Measurements from ENCODE around the gene FRMD5. TPM values are rescaled to one million over a fixed set of nuclear protein-coding genes. Genes with fewer than 3 reads are reported as not detected.
"Not testable (repeated sequence)": the region's sequence is repeated elsewhere in the genome, so short reads cannot be mapped to it uniquely, and the experiment has no call there.

FRMD5 gene
- total RNA-seq, 1 donor from 2014 or later = 5.8 TPM

- not testable (repeated sequence) for DNase-seq (ENCODE audit: low spot score)
Observed at GRCh38 chr15:44032820-44033219, 162.3 kb downstream of the FRMD5 start.

GRCh38 chr15:44029940-44030568 lies 165.0 kb downstream of the FRMD5 start:
- no peak for DNase-seq (ENCODE audit: low spot score)

GRCh38 chr15:44029003-44029402 lies 166.1 kb downstream of the FRMD5 start:
- DNase-seq (ENCODE audit: low spot score) = no peak

- DNase-seq (ENCODE audit: low spot score) = no peak
Observed at GRCh38 chr15:44028349-44028748, 166.7 kb downstream of the FRMD5 start.

GRCh38 chr15:44024155-44024554 lies 170.9 kb downstream of the FRMD5 start:
- DNase-seq (ENCODE audit: low spot score) = no peak

GRCh38 chr15:44023176-44023575 lies 171.9 kb downstream of the FRMD5 start:
- DNase-seq (ENCODE audit: low spot score) = no peak

GRCh38 chr15:44018151-44018550 lies 176.9 kb downstream of the FRMD5 start:
- peak; percentile 62 for DNase-seq (ENCODE audit: low spot score)

- peak; percentile 69 for DNase-seq (ENCODE audit: low spot score)
Observed at GRCh38 chr15:44015545-44016305, 179.3 kb downstream of the FRMD5 start.

- no peak for DNase-seq (ENCODE audit: low spot score)
Observed at GRCh38 chr15:44011238-44011854, 183.7 kb downstream of the FRMD5 start.

GRCh38 chr15:44010089-44010488 lies 185.0 kb downstream of the FRMD5 start:
- peak; percentile 85 for DNase-seq (ENCODE audit: low spot score)

GRCh38 chr15:44009038-44009437 lies 186.0 kb downstream of the FRMD5 start:
- DNase-seq (ENCODE audit: low spot score) = peak; percentile 36

GRCh38 chr15:44000248-44000647 lies 194.8 kb downstream of the FRMD5 start:
- DNase-seq (ENCODE audit: low spot score) = peak; percentile 87

GRCh38 chr15:43998607-43999006 lies 196.5 kb downstream of the FRMD5 start:
- peak; percentile 15 for DNase-seq (ENCODE audit: low spot score)

- DNase-seq (ENCODE audit: low spot score) = no peak
Observed at GRCh38 chr15:43991206-43991605, 203.9 kb downstream of the FRMD5 start.

GRCh38 chr15:43989938-43990337 lies 205.1 kb downstream of the FRMD5 start:
- no peak for DNase-seq (ENCODE audit: low spot score)

- no peak for DNase-seq (ENCODE audit: low spot score)
Observed at GRCh38 chr15:43988900-43989299, 206.2 kb downstream of the FRMD5 start.

- DNase-seq (ENCODE audit: low spot score) = no peak
Observed at GRCh38 chr15:43987924-43988323, 207.1 kb downstream of the FRMD5 start.

GRCh38 chr15:43985976-43986680 lies 208.9 kb downstream of the FRMD5 start:
- DNase-seq (ENCODE audit: low spot score) = no peak

GRCh38 chr15:43981576-43981975 lies 213.5 kb downstream of the FRMD5 start:
- DNase-seq (ENCODE audit: low spot score) = no peak

- no peak for DNase-seq (ENCODE audit: low spot score)
Observed at GRCh38 chr15:43977072-43977884, 217.8 kb downstream of the FRMD5 start.

GRCh38 chr15:43975770-43976169 lies 219.3 kb downstream of the FRMD5 start:
- DNase-seq (ENCODE audit: low spot score) = no peak
